Mesodermal cell (in vitro differentiated cells): ENCODE results near the gene GRAP.

Experiments
- H3K27ac ChIP-seq: 2 replicates; pipeline ENCODE4 v1.7.0; 2013; ENCODE audit warnings: mild to moderate bottlenecking, low read depth, low read length, moderate library complexity; ENCODE audit not compliant: severe bottlenecking
- H3K36me3 ChIP-seq: 2 replicates; pipeline ENCODE4 v1.7.1; 2013; ENCODE audit warnings: mild to moderate bottlenecking, low read length, moderate library complexity; ENCODE audit not compliant: control insufficient read depth, insufficient read depth
- H3K4me1 ChIP-seq: one replicate; pipeline ENCODE4 v1.7.1; 2013; ENCODE audit warnings: mild to moderate bottlenecking, low read length; ENCODE audit not compliant: insufficient read depth, control insufficient read depth, poor library complexity, severe bottlenecking
- H3K4me3 ChIP-seq: 2 replicates; pipeline ENCODE4 v1.7.0; 2013; ENCODE audit warnings: low read length, control low read depth, mild to moderate bottlenecking; ENCODE audit not compliant: insufficient read depth, poor library complexity, severe bottlenecking; ENCODE audit errors: extremely low read depth
- H3K9me3 ChIP-seq: 2 replicates; pipeline ENCODE4 v1.7.1; 2013; ENCODE audit warnings: mild to moderate bottlenecking, low read length, moderate library complexity; ENCODE audit not compliant: control insufficient read depth
- WGBS, 2 experiments: methylation state at CpG; one replicate each; pipeline ENCODE4 v1.1.5; 2013; ENCODE audit warnings: missing lambda C conversion rate in 2 of 2; ENCODE audit not compliant: insufficient coverage in 2 of 2; 5-methylcytosine and 5-hydroxymethylcytosine counted together

Gene GRAP

GRCh38 chr17:19016881-19017280 lies 29.9 kb downstream of the GRAP start:
- Histone ChIP-seq H3K36me3 (no peaks in the 10 kb centered on the region), H3K4me1 (peaks cover 3% of the 10 kb centered on the region), H3K27ac (no peak overlapping the region), H3K9me3 (no peaks in the 10 kb centered on the region), H3K4me3 (no peak overlapping the region)
- 88 to 90% methylated on average over 6 to 7 of the region's 7 CpGs for WGBS, 2 experiments

GRCh38 chr17:19016297-19016696 lies 30.5 kb downstream of the GRAP start:
- Histone ChIP-seq H3K4me1 (peaks cover 9% of the 10 kb centered on the region), H3K27ac (no peak overlapping the region), H3K4me3 (no peak overlapping the region), H3K9me3 (no peaks in the 10 kb centered on the region), H3K36me3 (no peaks in the 10 kb centered on the region)
- WGBS, 2 experiments, result 90 to 97% methylated on average over 8 of the region's 8 CpGs

GRCh38 chr17:19015428-19015827 lies 31.3 kb downstream of the GRAP start:
- Histone ChIP-seq H3K36me3 (no peaks in the 10 kb centered on the region), H3K27ac (no peak overlapping the region)
- 86 to 92% methylated on average over 5 to 7 of the region's 7 CpGs for WGBS, 2 experiments

GRCh38 chr17:19014628-19015215 lies 32.0 kb downstream of the GRAP start:
- H3K4me3 ChIP-seq, result no peak overlapping the region
- peaks cover 15% of the 10 kb centered on the region for H3K4me1 ChIP-seq
- 85 to 92% methylated on average over 12 to 19 of the region's 29 CpGs for WGBS, 2 experiments
- no peaks in the 10 kb centered on the region for H3K9me3 ChIP-seq
- H3K27ac ChIP-seq, result no peak overlapping the region
- no peaks in the 10 kb centered on the region for H3K36me3 ChIP-seq

More at GRCh38 chr17:19015428-19015827, 31.3 kb downstream of the GRAP start:
- H3K4me1 ChIP-seq, result peaks cover 15% of the 10 kb centered on the region
- H3K4me3 ChIP-seq, result no peak overlapping the region
- H3K9me3 ChIP-seq, result no peaks in the 10 kb centered on the region

GRCh38 chr17:19013806-19014627 lies 32.7 kb downstream of the GRAP start:
- Histone ChIP-seq H3K4me3 (no peak overlapping the region), H3K9me3 (no peaks in the 10 kb centered on the region), H3K36me3 (no peaks in the 10 kb centered on the region), H3K27ac (no peak overlapping the region), H3K4me1 (peaks cover 15% of the 10 kb centered on the region)
- 94 to 95% methylated on average over 7 to 8 of the region's 11 CpGs for WGBS, 2 experiments

- Histone ChIP-seq H3K36me3 (no peaks in the 10 kb centered on the region), H3K9me3 (no peaks in the 10 kb centered on the region), H3K4me1 (peaks cover 15% of the 10 kb centered on the region), H3K4me3 (no peak overlapping the region), H3K27ac (no peak overlapping the region)
- 98 to 100% methylated on average over 3 to 11 of the region's 12 CpGs for WGBS, 2 experiments
These were observed 33.5 kb downstream of the GRAP start for GRCh38 chr17:19013226-19013625.

- no peak overlapping the region for H3K27ac ChIP-seq
- H3K36me3 ChIP-seq, result no peaks in the 10 kb centered on the region
- WGBS, 2 experiments, result 95 to 96% methylated on average over 18 to 20 of the region's 22 CpGs
These were observed 34.3 kb downstream of the GRAP start for GRCh38 chr17:19012171-19013080.

GRCh38 chr17:19011581-19011980 lies 35.2 kb downstream of the GRAP start:
- Histone ChIP-seq H3K27ac (no peak overlapping the region), H3K4me3 (no peak overlapping the region), H3K36me3 (no peaks in the 10 kb centered on the region), H3K9me3 (peaks cover 4% of the 10 kb centered on the region), H3K4me1 (peaks cover 15% of the 10 kb centered on the region)
- WGBS, 2 experiments, result 88 to 93% methylated on average over 6 of the region's 6 CpGs

More at GRCh38 chr17:19012171-19013080, 34.3 kb downstream of the GRAP start:
- Histone ChIP-seq H3K4me1 (peaks cover 15% of the 10 kb centered on the region), H3K4me3 (no peak overlapping the region), H3K9me3 (no peaks in the 10 kb centered on the region)

- no peak overlapping the region for H3K27ac ChIP-seq
- WGBS, 2 experiments, result 56 to 62% methylated on average over 9 of the region's 11 CpGs
These were observed 35.8 kb downstream of the GRAP start for GRCh38 chr17:19010729-19011505.

GRCh38 chr17:19009970-19010369 lies 36.8 kb downstream of the GRAP start:
- H3K4me1 ChIP-seq, result peaks cover 15% of the 10 kb centered on the region
- H3K4me3 ChIP-seq, result no peak overlapping the region
- no peak overlapping the region for H3K27ac ChIP-seq
- 88 to 93% methylated on average over 11 to 12 of the region's 12 CpGs for WGBS, 2 experiments
- peaks cover 6% of the 10 kb centered on the region for H3K9me3 ChIP-seq
- H3K36me3 ChIP-seq, result no peaks in the 10 kb centered on the region

More at GRCh38 chr17:19010729-19011505, 35.8 kb downstream of the GRAP start:
- Histone ChIP-seq H3K4me3 (no peak overlapping the region), H3K36me3 (no peaks in the 10 kb centered on the region), H3K4me1 (peaks cover 15% of the 10 kb centered on the region), H3K9me3 (peaks cover 6% of the 10 kb centered on the region)
